SH-SY5Y (cell line): ENCODE measurements around the gene HOXB3.

Experiments used
- GATA2 ChIP-seq: IDR thresholded peaks from 2 replicates; pipeline ENCODE4 v1.6.1; 2011; ENCODE audit warnings: mild to moderate bottlenecking, low read depth, low read length
- GATA3 ChIP-seq: IDR thresholded peaks from 2 replicates; pipeline ENCODE4 v1.6.1; 2011; ENCODE audit warnings: low read depth, mild to moderate bottlenecking, low read length, moderate library complexity

The HOXB3 gene

DNA sequence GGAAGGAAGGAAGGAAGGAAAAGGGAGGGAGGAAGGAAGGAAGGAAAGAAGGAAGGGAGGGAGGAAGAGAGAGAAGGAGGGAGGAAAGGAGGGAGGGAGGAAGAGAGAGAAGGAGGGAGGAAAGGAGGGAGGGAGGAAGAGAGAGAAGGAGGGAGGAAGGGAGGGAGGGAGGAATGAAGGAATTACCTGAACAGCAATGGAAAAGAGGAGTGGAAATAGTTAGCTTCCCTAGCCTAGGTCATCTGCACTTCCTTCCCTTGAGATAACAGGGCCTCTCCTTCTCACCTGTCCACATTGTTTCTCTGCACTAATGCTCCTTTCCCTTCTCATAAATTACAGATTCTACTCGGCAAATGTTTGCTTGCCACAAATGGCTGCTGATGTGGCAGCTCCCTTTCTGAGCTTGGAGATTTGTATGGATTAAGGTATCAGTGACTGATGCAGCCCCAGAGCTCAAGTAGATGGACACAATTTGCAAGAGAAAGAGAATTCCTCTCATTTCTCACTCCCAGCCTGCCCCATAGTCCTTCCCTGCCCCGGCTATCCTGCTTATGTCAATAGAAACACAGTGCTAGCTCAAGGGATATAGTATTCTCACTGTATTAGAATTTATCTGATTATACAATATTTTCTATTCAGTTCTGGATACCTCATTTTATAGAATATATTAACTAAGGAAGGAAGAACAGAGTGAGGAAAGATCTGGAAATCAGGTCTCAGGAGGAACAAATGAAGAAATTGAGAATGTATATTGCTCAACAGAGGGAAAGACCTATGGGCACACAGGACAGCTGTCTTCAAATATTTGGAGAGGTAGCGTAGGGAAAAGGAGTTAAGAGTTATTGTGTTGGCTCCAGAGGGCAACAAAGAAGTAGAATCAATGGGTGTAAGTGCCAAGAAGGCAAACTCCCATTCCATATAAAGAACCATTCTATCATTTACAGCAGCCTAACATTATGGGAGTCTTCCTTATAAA lies 73.8 kb downstream of the HOXB3 start:
- no peak for TF ChIP-seq GATA2

DNA sequence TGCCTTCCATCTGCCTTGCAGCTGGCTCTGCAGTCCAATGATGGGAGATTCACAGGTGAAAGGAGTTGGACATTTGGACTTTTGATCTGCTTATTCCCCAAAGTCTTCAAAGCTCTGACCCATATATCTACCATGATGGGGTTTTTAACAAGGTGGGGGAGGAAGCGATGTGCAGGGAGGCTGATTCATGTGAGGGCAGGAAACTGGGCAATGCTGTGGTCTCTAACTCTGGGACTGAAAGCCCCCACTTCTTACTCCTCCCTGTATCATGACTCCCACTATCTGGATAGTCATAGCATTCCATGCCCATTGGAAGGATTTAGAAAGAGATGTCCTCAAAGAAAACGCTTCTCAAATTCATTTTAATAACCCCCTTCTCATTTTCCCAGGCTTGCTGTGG lies 75.6 kb downstream of the HOXB3 start:
- TF ChIP-seq GATA2 (no peak), GATA3 (no peak)

DNA sequence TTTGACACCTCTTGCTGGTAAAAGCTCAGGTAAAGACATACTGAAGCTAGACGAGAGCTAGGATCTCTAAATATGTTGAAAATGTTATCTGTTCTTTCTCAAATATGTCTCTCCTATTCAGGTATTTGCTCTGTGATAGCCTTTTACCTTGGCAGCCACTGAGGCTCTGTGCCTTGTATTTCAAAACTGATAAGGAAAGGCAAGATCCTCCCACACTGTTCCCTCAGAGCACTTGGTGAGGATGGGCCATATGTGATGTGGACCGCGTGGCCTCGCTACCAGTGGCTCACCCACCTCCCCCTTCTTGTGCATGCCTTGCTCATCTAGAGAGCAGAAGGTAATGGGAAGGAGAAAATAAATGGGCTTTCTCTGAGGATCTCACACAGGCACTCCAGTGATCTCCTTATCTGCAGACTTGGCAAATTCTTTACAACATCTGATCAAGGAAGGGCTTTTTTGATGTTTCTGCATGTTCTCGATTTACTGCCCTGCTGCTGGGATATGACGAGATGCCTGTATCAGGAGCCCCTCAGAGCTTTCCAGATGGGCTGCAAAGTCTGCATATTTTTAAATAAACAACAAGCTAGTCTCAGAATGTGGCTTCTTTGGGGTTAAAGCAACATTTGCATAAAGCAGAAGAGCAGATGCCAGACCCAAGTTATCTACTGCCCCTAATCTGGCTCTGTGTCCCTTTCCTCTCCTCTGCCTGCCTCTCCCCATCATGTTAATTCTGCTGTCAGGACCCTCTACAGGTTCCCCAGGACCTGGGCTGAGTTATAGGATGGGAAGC lies 76.2 kb downstream of the HOXB3 start:
- TF ChIP-seq GATA3, result no peak

DNA sequence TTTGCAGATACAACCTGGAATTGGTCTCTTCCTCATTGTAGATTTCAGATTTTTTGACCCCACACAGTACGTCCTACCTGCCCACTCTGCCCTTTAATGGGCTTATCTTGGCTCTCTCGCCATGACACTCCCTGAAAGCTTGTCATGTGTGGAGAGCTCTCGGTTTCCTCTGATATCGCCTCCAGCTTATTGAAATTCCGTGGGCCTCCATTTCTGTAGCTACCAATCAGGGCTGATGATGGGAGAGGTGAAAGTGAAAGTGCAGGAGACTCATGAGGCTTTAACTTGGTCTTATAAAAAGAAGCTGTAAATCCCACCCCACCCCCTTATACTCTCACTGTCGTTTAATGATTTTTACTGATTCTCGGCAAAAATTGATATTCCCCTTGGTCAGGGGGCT lies 76.9 kb downstream of the HOXB3 start:
- no peak for TF ChIP-seq GATA3
- TF ChIP-seq GATA2, result no peak

DNA sequence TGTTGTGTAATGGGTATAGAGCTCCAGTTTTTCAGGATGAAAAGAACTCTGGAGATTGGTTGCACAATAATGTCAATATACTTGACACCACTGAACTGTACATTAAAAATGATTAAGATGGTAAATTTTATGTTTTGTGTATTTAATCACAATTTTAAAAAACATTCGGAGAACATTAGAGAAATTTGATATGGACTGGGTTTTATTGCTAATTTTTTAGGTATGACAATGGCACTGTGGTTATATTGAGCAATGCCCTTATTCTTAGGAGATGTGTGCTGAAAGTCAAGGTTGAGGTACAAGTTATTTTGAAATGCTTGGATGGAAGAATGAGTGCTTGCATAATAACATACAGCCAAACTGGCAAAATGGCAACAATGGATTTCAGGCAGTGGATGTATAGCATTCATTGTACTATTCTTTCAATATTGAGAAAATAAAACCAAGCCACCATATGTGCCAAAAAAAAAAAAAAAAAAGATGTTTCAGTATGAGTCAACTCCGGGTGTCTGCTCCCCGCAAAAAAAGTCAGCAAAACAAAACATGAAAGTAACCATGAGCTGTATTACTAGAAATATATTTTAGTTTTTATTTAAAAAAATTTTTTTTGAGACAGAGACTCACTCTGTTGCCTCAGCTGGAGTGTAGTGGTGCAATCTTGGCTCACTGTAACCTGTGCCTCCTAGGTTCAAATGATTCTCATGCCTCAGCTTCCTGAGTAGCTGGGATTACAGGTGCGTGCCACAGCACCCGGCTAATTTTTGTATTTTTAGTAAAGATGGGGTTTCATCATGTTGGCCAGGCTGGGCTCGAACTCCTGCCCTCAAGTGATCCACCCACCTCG lies 79.1 kb downstream of the HOXB3 start:
- TF ChIP-seq GATA3 (no peak), GATA2 (no peak)

DNA sequence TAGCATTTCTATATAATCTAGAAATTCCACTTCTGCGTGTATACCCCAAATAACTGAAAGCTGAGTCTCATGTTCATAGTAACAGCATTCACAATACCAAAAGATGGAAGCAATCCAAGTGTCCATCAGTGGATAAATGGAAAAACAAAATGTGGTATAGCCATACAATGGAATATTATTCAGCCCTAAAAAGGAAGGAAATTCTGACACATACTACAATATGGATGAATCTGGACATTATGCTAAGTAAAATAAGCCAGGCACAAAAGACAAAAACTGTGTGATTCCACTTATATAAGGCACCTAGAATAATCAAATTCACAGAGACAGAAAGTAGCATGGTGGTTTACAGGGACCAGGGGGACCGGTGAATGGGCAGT lies 79.7 kb downstream of the HOXB3 start:
- TF ChIP-seq GATA2 (no peak), GATA3 (no peak)

DNA sequence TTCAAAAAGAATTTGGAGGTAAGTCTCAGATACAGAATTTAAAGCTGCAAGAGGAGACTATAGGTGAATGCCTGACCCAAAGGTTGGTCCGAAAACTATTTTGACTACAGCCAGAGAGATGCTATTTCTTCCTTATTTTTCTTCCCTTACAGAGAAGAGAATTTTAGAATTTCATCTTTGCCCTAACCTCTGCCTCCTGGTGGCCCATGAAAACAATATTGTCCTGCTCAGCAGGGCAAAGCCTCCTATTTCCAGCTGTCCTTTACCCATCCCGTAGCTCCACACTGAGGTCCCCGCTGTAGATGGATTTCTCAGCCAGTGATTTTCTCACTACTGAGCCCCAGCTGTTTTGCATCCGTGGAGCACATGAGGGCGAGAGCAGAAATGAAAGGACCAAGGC lies 83.8 kb downstream of the HOXB3 start:
- TF ChIP-seq GATA3 (no peak), GATA2 (no peak)

DNA sequence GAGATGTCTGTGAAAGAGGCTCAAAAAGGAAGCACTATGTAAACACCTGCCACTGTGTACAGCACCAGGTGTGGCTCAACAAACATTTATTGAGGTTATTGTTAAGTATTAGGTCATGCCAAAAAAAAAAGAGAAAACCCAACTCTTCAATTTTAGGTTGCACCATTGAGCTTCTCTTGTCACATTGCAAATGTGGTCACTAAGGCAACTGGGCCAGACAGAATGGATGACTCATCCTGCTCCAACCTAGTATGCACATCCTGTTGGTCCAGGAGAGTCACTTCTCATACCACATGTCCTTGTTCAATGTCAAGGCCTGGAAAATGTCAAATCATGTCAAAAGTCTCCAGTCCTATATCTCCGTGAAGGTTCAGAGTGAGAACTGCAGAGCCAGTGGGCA lies 84.3 kb downstream of the HOXB3 start:
- TF ChIP-seq GATA3, result no peak

DNA sequence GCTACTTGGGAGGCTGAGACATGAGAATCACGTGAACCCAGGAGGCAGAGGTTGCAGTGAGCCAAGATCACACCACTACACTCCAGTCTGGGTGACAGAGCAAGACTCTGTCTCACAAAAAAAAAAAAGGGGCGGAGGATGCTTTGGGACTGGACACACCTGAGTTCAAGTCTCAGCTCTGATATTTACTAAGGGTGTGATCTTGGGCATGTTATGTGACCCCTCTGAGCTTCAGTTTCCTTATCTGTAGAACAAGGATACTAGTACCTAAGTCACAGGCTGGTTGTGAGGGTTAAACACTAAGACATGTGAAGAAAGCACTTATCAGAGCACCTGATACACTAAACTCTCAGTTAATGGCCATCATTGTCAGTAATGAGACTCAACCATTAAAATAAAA lies 85.1 kb downstream of the HOXB3 start:
- TF ChIP-seq GATA3 (no peak), GATA2 (no peak)

DNA sequence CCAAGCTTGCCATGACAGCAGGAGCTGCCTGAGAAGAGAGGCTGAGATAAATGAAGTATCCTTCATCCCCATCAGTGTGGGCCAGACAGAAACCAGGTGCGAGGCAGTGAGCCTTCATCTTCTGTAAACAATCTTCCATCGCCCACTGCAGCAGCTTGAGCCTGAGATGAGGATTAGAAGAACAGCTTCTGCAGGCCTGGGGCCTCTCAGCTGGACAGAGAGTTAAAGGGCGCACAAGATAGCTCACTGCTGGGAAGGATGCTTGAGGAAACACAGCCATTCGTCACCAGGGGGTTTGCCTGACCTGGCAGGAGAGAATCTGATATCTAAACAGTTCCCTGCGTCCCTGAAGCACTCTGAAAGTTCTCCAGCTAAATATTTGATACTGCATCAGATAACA lies 86.3 kb downstream of the HOXB3 start:
- TF ChIP-seq GATA2 (no peak), GATA3 (no peak)

DNA sequence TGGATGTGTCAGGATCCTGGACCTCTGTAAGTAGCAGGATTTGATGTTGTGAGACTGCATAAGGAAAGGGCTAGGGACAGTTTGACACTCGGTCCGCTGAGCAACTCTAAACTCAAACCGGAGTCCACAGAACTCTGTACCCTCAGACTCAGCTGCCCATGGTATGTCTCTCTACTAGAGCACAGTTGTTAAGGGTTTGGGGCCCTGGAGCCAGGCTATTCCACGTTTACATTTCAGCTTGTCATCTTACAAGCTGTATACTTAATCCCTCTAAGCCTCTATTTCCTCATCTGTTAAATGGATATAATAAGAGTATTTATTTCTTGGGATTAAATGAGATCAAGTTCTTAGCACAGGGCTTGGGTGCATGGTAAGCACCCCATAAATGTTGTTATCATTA lies 87.1 kb downstream of the HOXB3 start:
- TF ChIP-seq GATA3 (no peak), GATA2 (no peak)

DNA sequence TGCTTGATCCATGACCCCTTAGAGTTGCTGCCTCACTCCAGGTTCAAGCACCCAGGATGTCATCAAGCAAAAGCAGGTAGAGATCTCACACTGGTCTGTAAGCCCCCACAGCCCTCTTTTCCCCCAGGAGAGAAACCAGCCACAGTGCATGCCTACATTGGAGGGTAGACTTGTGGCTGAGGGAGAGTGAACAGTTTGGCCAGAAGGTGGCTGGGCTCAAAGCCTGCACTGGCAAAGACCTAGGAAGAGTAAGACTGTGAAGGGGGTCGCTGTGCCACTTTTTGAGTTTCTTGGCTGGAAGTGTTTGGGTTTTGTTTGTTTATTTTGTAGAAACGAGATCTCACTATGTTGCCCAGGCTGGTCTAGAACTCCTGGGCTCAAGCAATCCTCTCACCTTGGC lies 87.7 kb downstream of the HOXB3 start:
- TF ChIP-seq GATA2 (no peak), GATA3 (no peak)

DNA sequence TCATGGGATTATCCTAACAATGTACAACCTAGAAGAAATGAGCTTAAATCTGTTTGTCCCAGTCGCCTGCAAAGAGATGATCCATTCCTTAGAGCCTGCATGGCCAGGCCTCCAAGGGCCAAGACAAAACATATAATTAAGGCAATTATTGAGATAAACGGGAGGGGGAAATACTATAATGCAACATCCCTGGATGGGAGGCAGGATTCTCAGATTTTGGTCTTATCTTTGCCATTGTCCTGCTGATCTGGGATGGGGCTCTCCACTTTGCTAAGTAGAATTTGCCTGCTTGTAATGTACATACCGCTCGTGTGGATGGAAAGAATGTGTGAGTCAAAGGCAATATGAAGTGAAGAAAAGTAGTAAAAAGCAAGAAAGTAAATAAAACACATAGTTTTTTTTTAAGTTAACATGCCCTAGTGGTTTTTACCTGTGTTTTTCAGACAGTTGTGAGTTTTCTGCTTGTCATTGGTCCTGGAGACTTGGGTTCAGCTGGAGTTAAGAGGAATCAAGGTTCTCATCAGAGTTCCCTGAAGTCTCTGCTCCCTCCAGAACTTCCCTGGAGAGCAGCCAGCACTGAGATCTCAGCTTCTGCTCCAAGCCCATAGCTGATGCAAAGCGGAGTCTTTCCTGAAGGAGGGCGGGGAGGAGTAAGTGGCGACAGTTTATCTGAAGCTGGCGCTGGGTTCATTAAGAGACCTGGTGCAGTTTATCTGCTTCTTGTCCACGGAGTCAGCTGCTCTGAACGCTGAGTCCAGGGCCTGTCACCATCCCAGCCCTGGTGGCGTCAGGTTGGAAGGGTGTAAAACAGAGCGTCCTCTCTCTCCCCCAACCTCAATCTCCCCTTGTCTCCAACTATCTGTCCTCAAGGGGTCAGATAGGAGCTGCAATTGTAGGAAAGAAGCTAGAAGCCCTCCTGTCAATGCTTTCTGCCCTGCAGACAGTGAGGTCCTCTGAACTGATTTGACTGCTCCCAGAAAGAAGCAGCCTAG lies 89.3 kb downstream of the HOXB3 start:
- TF ChIP-seq GATA2 (no peak), GATA3 (no peak)
